Astrocyte of the cerebellum (primary cell): Measurements from ENCODE around the gene SELENON.

Source experiments
- DNase-seq: peaks from one replicate; pipeline ENCODE4 v3.0.0-alpha.2; 2011; ENCODE audit warnings: low read depth
- H3K4me3 ChIP-seq: 2 replicates; pipeline ENCODE4 v1.5.1; 2011; ENCODE audit warnings: mild to moderate bottlenecking, low read depth, low read length, moderate library complexity
- CTCF ChIP-seq: IDR thresholded peaks from 2 replicates; pipeline ENCODE4 v1.5.1; 2012; ENCODE audit warnings: low read length, low read depth, moderate library complexity, mild to moderate bottlenecking; ENCODE audit errors: missing control alignments
- in situ Hi-C: cut with HindIII; loops from 2 replicates; pipeline ENCODE4 v1.10.0; 2017; ENCODE audit warnings: low sequenced_read_pairs

The SELENON gene

DNA sequence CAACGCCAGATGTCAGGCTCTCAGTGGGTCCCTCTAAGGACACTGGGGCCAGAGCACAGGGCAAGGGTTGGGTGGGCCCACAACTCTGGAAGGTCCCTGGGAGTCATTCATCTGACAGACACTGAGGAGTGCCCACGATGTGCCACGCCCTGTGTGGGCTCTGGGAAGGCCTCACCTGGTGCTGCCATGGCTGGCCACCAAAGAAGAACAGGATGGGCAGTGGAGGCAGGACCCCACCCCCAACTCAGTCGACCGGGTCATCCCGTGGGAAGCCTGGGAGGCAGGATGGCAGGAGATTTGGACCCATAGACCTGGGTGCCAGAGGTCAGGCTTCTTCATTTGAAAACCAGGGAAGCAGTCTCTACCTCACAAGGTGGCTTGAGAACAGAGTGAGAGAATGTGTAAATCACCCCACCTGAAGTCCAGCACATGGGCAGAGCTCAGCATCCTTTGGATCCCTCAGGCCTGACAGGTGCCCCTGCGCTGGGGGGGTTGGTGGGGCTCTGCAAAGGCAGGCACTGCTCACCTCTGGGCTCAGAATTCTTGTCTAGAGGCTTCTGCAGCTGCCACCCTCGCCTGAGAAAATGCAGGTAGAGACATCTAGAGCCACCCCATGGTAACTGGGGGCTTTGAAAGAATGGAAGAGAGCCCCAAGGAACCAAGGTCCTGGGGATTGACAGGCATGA, 1.2 kb upstream of the SELENON start:
- no peak for TF ChIP-seq CTCF
- in situ Hi-C loops, result loop anchor here (5.0 kb wide), 1 partner anchor 47 kb away; no protein-coding TSS in a partner anchor
- no peak for DNase-seq
- H3K4me3 ChIP-seq, result no peak overlapping the region

- no peak for TF ChIP-seq CTCF
- H3K4me3 ChIP-seq, result peak overlapping the region; percentile 35
- in situ Hi-C loops, result loop anchor here (5.0 kb wide), 1 partner anchor 47 kb away; no protein-coding TSS in a partner anchor
- DNase-seq, result no peak
Measured at GRCh38 chr1:25799352-25799934, 550 bp upstream of the SELENON start.

DNA sequence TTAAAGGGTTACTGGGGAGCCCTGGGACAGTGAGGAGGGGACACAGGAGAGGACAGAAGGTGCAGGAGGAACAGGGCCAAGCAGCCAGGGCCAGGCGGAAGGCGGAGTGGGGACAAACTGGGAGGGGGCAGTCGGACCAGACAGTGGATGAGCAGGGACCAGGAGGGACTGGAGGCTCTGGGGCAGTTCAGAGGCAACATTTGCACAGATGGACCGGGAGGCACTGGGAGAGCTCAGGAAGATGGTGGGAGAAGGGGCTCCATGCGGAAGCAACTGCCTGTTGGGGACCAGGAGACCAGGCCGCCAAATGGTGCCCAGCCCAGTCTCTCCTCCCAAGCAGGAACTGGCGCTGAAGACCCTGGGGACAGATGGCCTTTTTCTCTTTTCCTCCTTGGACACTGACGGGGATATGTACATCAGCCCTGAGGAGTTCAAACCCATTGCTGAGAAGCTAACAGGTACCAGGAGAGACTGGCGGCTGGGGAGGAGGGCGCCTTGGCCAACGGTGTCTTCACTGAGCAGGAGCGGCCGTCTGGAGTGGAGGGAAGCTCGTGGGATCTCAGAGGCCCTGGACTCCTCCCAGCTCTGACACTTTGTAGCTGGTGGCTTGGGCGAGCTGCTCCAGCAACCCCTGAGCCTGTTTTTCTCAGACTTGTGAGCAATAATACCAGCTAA, 847 bp downstream of the SELENON start:
- in situ Hi-C loops, result no loop called here
- H3K4me3 ChIP-seq, result peak overlapping the region; percentile 56
- no peak for TF ChIP-seq CTCF
- DNase-seq, result no peak

DNA sequence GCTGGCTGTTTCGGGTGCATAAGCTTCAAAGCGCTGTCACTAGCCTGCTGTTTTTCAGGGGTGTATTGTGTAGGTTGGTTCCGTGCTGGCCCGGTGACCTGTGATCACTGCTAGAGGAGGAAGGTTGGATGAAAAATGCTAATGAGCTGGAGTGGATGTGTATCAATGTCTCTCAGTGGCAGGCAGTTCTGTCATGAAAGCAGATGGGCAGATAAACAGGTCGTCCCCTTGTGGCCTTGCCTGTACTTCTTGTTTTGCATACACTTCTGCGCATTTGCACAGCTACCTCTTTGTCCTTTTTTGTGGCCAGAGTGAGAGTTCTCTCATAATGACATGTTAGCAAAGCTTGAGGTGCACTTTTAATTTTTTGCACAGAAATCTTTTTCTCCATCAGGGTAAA, 2.9 kb downstream of the SELENON start:
- TF ChIP-seq CTCF, result no peak
- no peak for DNase-seq
- in situ Hi-C loops, result no loop called here
- no peak overlapping the region for H3K4me3 ChIP-seq

DNA sequence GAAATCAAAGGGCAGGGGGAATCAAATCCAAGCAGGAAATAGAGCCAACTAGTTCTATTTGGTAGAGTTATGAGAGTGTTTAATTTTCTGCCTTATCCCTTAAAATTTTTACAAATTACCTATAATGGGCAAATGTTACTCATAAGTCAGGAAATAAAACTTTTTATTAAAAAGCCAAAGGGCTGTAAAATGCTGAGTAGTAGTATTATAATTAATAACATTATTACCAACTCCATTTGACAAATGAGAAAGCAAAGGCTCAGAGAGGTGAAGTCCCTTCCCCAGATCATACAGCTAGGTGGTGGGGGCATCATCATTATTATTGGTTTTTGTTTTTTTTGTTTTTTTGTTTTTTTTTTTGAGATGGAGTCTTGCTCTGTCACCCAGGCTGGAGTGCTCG, 3.4 kb downstream of the SELENON start:
- in situ Hi-C loops, result no loop called here
- TF ChIP-seq CTCF, result no peak
- no peak overlapping the region for H3K4me3 ChIP-seq
- no peak for DNase-seq

- DNase-seq, result no peak
- no peak for TF ChIP-seq CTCF
- in situ Hi-C loops, result no loop called here
- H3K4me3 ChIP-seq, result no peak overlapping the region
Measured at GRCh38 chr1:25804244-25804963, 4.4 kb downstream of the SELENON start.
